ENCODE results near the gene TUBGCP5. TPM values are rescaled to one million over a fixed set of nuclear protein-coding genes. Genes with fewer than 3 reads are reported as not detected.

Gene TUBGCP5
- total and polyA plus RNA-seq, 2 of the 4 experiments (the other 2 are of a cell fraction), result 13.0 to 19.4 TPM

GRCh38 chr15:22973286-22973685 lies 66.1 kb downstream of the TUBGCP5 start:
- H4K20me1 ChIP-seq (ENCODE audit: insufficient read depth, low read length), result peaks cover 85% of the 10 kb centered on the region
- peaks cover 7% of the 10 kb centered on the region for H3K4me1 ChIP-seq (ENCODE audit: control insufficient read depth, insufficient read depth, low read length)
- no peak overlapping the region for H3K23ac ChIP-seq (ENCODE audit: low read depth, low read length)
- H3K18ac ChIP-seq (ENCODE audit: low read depth, low read length), result no peak overlapping the region
- H4K8ac ChIP-seq (ENCODE audit: low read depth in 2 of 2, low read length in 2 of 2), result no peak overlapping the region
- peaks cover 13 to 45% of the 10 kb centered on the region in 2 experiments; a peak in 3 of 4 replicates for H3K79me1 ChIP-seq (ENCODE audit: low read depth in 1 of 2, low read length in 2 of 2)
- peaks cover 9% of the 10 kb centered on the region for H3K9me1 ChIP-seq (ENCODE audit: insufficient read depth, low read length)
- H3K27me3 ChIP-seq (ENCODE audit: control insufficient read depth, insufficient read depth, low read length), result no peaks in the 10 kb centered on the region
- no peak overlapping the region for H2AK5ac ChIP-seq (ENCODE audit: low read depth, low read length)
- no peak overlapping the region for H2BK20ac ChIP-seq (ENCODE audit: low read depth, low read length)
- no CpG with 5 or more reads among the region's 5 CpGs for WGBS, 2 experiments (ENCODE audit: extremely low coverage in 2 of 2, insufficient read length in 1 of 2)
- no peaks in the 10 kb centered on the region for H3K36me3 ChIP-seq (ENCODE audit: control insufficient read depth, insufficient read depth, low read length)
- no peak overlapping the region for H2BK5ac ChIP-seq (ENCODE audit: low read depth, low read length, poor library complexity, severe bottlenecking)
- no peak overlapping the region for H2AK9ac ChIP-seq (replicated peaks; ENCODE audit: low read depth, low read length, poor library complexity)
- H3K9ac ChIP-seq (ENCODE audit: low read depth, low read length), result no peak overlapping the region
- no peak for TF ChIP-seq NFE2L2 (IDR thresholded peaks at IDR 0.05; ENCODE audit: low read depth, low read length)
- no peak for TF ChIP-seq RCOR1 (IDR thresholded peaks at IDR 0.05; ENCODE audit: insufficient replicate concordance, low read length)
- TF ChIP-seq POLR2A (IDR thresholded peaks at IDR 0.05; ENCODE audit: low read depth, low read length), result no peak
- no peak for TF ChIP-seq ELK1 (IDR thresholded peaks at IDR 0.05; ENCODE audit: borderline replicate concordance, low read depth, low read length)
- no peak for TF ChIP-seq BHLHE40 (IDR thresholded peaks at IDR 0.05; ENCODE audit: low read depth, low read length)
- no peak for TF ChIP-seq MAZ (IDR thresholded peaks at IDR 0.05; ENCODE audit: borderline replicate concordance, low read depth, low read length)
- no peak for TF ChIP-seq CTCF (conservative IDR thresholded peaks at IDR 0.05; ENCODE audit: low read depth, low read length)
- no peak for TF ChIP-seq MAFK (IDR thresholded peaks at IDR 0.05; ENCODE audit: low read depth, low read length)
- TF ChIP-seq USF2 (IDR thresholded peaks at IDR 0.05; ENCODE audit: low read depth, low read length), result no peak
- TF ChIP-seq FOS (IDR thresholded peaks at IDR 0.05; ENCODE audit: low read depth, low read length), result no peak
- TF ChIP-seq RAD21 (IDR thresholded peaks at IDR 0.05; ENCODE audit: low read length), result no peak
- TF ChIP-seq MXI1 (IDR thresholded peaks at IDR 0.05; ENCODE audit: borderline replicate concordance, low read depth, low read length), result no peak
- TF ChIP-seq RFX5 (IDR thresholded peaks at IDR 0.05; ENCODE audit: low read depth, low read length), result no peak
- TF ChIP-seq CEBPB (IDR thresholded peaks at IDR 0.05; ENCODE audit: low read depth, low read length), result no peak
- TF ChIP-seq CHD1 (IDR thresholded peaks at IDR 0.05; ENCODE audit: low read depth, low read length), result no peak
- no peak for TF ChIP-seq SMC3 (IDR thresholded peaks at IDR 0.05; ENCODE audit: low read depth, low read length)
- intact Hi-C loops (cut with micrococcal nuclease) (no loop called here), dilution Hi-C loops (cut with HindIII; ENCODE audit: low sequenced_read_pairs, unreplicated experiment) (no loop called here), in situ Hi-C loops (cut with MboI; ENCODE audit: low sequenced_read_pairs) (no loop called here)
- H2BK120ac ChIP-seq (ENCODE audit: low read depth, low read length), result no peak overlapping the region
- H2AFZ ChIP-seq (replicated peaks; ENCODE audit: low read length, poor library complexity), result no peak overlapping the region
- DNase-seq (no peak), ATAC-seq (ENCODE audit: low read depth) (no peak)
- no peak overlapping the region for H4K91ac ChIP-seq (ENCODE audit: insufficient read depth, low read depth, low read length)
- H3K4me2 ChIP-seq (ENCODE audit: low read depth, low read length), result no peak overlapping the region
- H3K9me3 ChIP-seq (ENCODE audit: control insufficient read depth, insufficient read depth, low read length), result no peaks in the 10 kb centered on the region
- BruUV-seq (replicated peaks), result no TSS peak
- no peak overlapping the region for H2BK15ac ChIP-seq (ENCODE audit: low read depth, low read length)
- no peak overlapping the region for H4K5ac ChIP-seq (ENCODE audit: low read depth, low read length)
- H3K4me3 ChIP-seq (ENCODE audit: insufficient read depth, low read depth, low read length), result no peak overlapping the region
- no peak overlapping the region for H3K56ac ChIP-seq (ENCODE audit: extremely low read depth, insufficient read depth, low read length)
- POLR2A ChIA-PET (ENCODE audit: unreplicated experiment), result no interaction called here
- CTCF ChIA-PET, result no interaction called here
- H3K14ac ChIP-seq (replicated peaks; ENCODE audit: low read depth, low read length), result no peak overlapping the region
- H3K4ac ChIP-seq (ENCODE audit: low read depth, low read length), result no peak overlapping the region
- H3K27ac ChIP-seq (ENCODE audit: insufficient read depth, low read length), result no peak overlapping the region

Data from IMR-90 (cell line).